ENCODE data around the gene AKR1A1.

DNA sequence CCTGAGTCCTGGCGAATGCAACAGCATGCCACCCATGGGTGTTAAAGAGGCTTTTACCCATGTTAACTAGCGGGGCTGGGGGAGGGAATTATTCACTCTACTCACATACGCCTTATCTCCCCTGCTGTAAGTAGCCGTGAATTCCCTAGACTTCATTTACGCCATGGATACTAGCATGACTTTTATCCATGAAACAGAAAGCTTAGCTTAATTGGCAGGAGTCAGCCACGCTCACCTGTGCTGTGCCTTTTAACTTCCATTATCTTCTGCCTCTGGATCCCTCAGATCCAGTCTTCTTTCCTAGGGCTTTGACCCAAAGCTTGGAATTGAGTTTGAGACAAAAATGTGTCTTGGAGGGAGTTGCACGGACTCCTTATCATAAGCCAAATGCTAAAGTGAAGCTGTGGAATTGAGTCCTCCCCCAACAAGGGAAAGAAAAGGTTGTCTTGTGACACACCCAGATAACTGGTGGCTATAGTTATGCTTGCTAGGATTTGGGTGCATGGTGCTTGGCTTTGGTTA is 23.5 kb downstream of the AKR1A1 start:
- TF ChIP-seq GABPA (IDR thresholded peaks at IDR 0.05; ENCODE audit: borderline replicate concordance, insufficient read depth, low read length) = no peak
- no peak for TF ChIP-seq POLR2AphosphoS5 (IDR thresholded peaks at IDR 0.05; ENCODE audit: low read depth, low read length)
